Vagina (tissue), 2 donors: ENCODE results near the gene AHR.

Source experiments
- CTCF ChIP-seq, 3 experiments: fragments of 450-650 bp in 2 of 3; fragments of 200-600 bp in 1 of 3; sonication (generic) in 1 of 3; IDR thresholded peaks; one replicate each; pipeline ENCODE4 v1.5.1; 2017 to 2019; ENCODE audit warnings: antibody characterized with exemption in 3 of 3, mild to moderate bottlenecking in 2 of 3, moderate library complexity in 2 of 3
- POLR2A ChIP-seq, 2 donors: fragments of 450-650 bp; IDR thresholded peaks; one replicate each; pipeline ENCODE4 v1.6.1; 2017; ENCODE audit warnings: antibody characterized with exemption in 2 of 2, mild to moderate bottlenecking in 2 of 2, moderate library complexity in 2 of 2
- POLR2AphosphoS5 ChIP-seq, 2 donors: sonication (generic); formaldehyde crosslinking; IDR thresholded peaks; one replicate each; pipeline ENCODE4 v1.9.0; 2017; ENCODE audit warnings: antibody characterized with exemption in 2 of 2, mild to moderate bottlenecking in 2 of 2, low read depth in 1 of 2; ENCODE audit not compliant: insufficient read depth in 1 of 2

DNA sequence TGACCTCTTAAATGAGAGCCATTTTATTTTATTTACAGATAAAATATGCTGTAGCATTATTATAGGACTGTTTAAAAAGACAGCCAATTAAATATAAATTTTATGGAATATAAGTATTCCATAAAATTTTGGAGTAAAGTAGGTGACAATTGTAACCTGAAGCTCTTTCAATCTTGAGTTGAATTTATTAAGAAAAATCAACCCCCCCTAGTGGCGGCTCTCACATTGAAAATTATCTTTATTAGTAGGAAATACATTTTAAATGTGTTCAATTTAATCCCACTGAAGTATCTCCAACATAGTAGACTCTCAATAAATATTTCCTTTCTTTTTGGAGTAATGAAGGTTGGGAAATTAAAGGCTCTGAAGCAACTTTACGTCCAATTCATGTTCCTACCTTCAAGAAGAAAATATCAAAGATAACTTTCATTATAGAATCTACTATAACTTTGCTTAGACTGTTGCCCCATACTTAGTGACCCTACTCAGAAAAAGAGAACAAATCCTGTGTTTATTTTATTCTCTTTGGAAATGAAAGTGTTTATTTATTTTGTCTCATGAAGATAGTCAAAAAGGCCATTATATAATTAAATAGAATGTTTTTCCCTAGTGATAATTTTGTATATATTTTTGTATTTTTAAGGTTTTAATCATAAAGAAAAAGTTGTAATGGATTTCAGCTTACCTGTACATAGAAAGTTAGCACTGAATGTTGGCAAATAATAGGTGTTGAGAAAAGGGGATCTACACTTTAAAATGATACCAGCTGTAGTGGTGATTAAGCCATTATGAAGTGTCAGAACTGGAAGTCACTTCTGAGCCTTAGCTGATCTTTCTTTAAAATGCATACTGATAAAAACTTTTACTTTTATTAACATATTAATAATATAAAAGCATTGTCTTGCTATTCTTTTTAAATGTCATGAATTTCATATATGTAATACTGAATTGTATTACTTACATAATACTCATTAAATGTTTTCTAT lies 3.3 kb downstream of the AHR start:
- no peak for TF ChIP-seq POLR2A (IDR thresholded peaks at IDR 0.05)
- peak; percentile 43 to 72 (median 52) for TF ChIP-seq CTCF (IDR thresholded peaks at IDR 0.05)
- peak in 1 of 2 donors; percentile 24 for TF ChIP-seq POLR2AphosphoS5 (IDR thresholded peaks at IDR 0.05; ENCODE audit: insufficient read depth in 1 of 2, low read depth in 1 of 2)
